Parathyroid adenoma (tissue), 2 donors: ENCODE measurements around the gene SAMD3.

Source experiments
- H2AFZ ChIP-seq: fragments of 300-600 bp; sonication (generic); one replicate; pipeline ENCODE4 v1.7.0; 2017; ENCODE audit warnings: antibody characterized with exemption, mild to moderate bottlenecking
- H3K27ac ChIP-seq: fragments of 300-600 bp; sonication (generic); one replicate; pipeline ENCODE4 v1.7.0; 2017
- H3K27me3 ChIP-seq: fragments of 300-600 bp; sonication (generic); one replicate; pipeline ENCODE4 v1.7.0; 2017; ENCODE audit warnings: low read length; ENCODE audit not compliant: control insufficient read depth, insufficient read depth
- H3K36me3 ChIP-seq: fragments of 300-600 bp; sonication (generic); one replicate; pipeline ENCODE4 v1.7.0; 2017; ENCODE audit warnings: low read length; ENCODE audit not compliant: control insufficient read depth, insufficient read depth
- H3K4me1 ChIP-seq: fragments of 300-600 bp; sonication (generic); one replicate; pipeline ENCODE4 v1.7.0; 2017; ENCODE audit warnings: control low read depth
- H3K4me2 ChIP-seq: fragments of 300-600 bp; sonication (generic); one replicate; pipeline ENCODE4 v1.7.0; 2017; ENCODE audit warnings: low read length
- H3K4me3 ChIP-seq: fragments of 300-600 bp; sonication (generic); one replicate; pipeline ENCODE4 v1.7.0; 2017; ENCODE audit warnings: low read depth, low read length
- H3K79me2 ChIP-seq: fragments of 300-600 bp; sonication (generic); one replicate; pipeline ENCODE4 v1.7.0; 2017; ENCODE audit warnings: control low read depth
- H3K9ac ChIP-seq: fragments of 300-600 bp; sonication (generic); one replicate; pipeline ENCODE4 v1.7.0; 2017; ENCODE audit warnings: mild to moderate bottlenecking
- H3K9me3 ChIP-seq: fragments of 300-600 bp; sonication (generic); one replicate; pipeline ENCODE4 v1.7.0; 2017; ENCODE audit warnings: low read length; ENCODE audit not compliant: control insufficient read depth
- CTCF ChIP-seq: fragments of 300-600 bp; sonication (generic); IDR thresholded peaks from one replicate; pipeline ENCODE4 v1.7.0; 2017; ENCODE audit warnings: antibody characterized with exemption, mild to moderate bottlenecking
- donor health status: primary hyperparathyroidism.

Gene SAMD3

GRCh38 chr6:130161683-130162404, 60.9 kb downstream of the SAMD3 start:
- no peaks in the 10 kb centered on the region for H3K27me3 ChIP-seq
- H3K27ac ChIP-seq, result no peak overlapping the region
- H3K4me1 ChIP-seq, result no peaks in the 10 kb centered on the region
- H2AFZ ChIP-seq, result no peak overlapping the region
- H3K36me3 ChIP-seq, result no peaks in the 10 kb centered on the region
- TF ChIP-seq CTCF, result no peak
- H3K9ac ChIP-seq, result no peak overlapping the region
- H3K9me3 ChIP-seq, result no peaks in the 10 kb centered on the region
- H3K4me2 ChIP-seq, result no peak overlapping the region
- H3K79me2 ChIP-seq, result no peaks in the 10 kb centered on the region
- H3K4me3 ChIP-seq, result no peak overlapping the region

GRCh38 chr6:130159956-130160355, 62.8 kb downstream of the SAMD3 start:
- no peak for TF ChIP-seq CTCF
- Histone ChIP-seq H3K9ac (no peak overlapping the region), H3K4me2 (no peak overlapping the region), H3K9me3 (no peaks in the 10 kb centered on the region), H3K79me2 (no peaks in the 10 kb centered on the region), H3K27me3 (no peaks in the 10 kb centered on the region), H3K4me3 (no peak overlapping the region), H2AFZ (no peak overlapping the region), H3K4me1 (no peaks in the 10 kb centered on the region), H3K27ac (no peak overlapping the region), H3K36me3 (no peaks in the 10 kb centered on the region)

- no peaks in the 10 kb centered on the region for H3K9me3 ChIP-seq
- no peak overlapping the region for H3K4me3 ChIP-seq
- H3K4me1 ChIP-seq, result no peaks in the 10 kb centered on the region
- no peak overlapping the region for H3K4me2 ChIP-seq
- no peak overlapping the region for H3K27ac ChIP-seq
- H3K27me3 ChIP-seq, result no peaks in the 10 kb centered on the region
- no peaks in the 10 kb centered on the region for H3K79me2 ChIP-seq
- H3K9ac ChIP-seq, result no peak overlapping the region
- no peak overlapping the region for H2AFZ ChIP-seq
- no peak for TF ChIP-seq CTCF
- no peaks in the 10 kb centered on the region for H3K36me3 ChIP-seq
Observed at GRCh38 chr6:130158548-130158947, 64.2 kb downstream of the SAMD3 start.

- Histone ChIP-seq H3K9ac (no peak overlapping the region), H3K4me1 (no peaks in the 10 kb centered on the region), H3K79me2 (no peaks in the 10 kb centered on the region), H3K9me3 (no peaks in the 10 kb centered on the region), H3K4me2 (no peak overlapping the region), H3K27me3 (no peaks in the 10 kb centered on the region), H2AFZ (no peak overlapping the region), H3K36me3 (no peaks in the 10 kb centered on the region), H3K4me3 (no peak overlapping the region), H3K27ac (no peak overlapping the region)
- no peak for TF ChIP-seq CTCF
Observed at GRCh38 chr6:130158056-130158455, 64.7 kb downstream of the SAMD3 start.

- Histone ChIP-seq H2AFZ (no peak overlapping the region), H3K4me1 (no peaks in the 10 kb centered on the region), H3K36me3 (no peaks in the 10 kb centered on the region), H3K9me3 (no peaks in the 10 kb centered on the region), H3K9ac (no peak overlapping the region), H3K4me3 (no peak overlapping the region), H3K4me2 (no peak overlapping the region), H3K27ac (no peak overlapping the region), H3K27me3 (no peaks in the 10 kb centered on the region), H3K79me2 (no peaks in the 10 kb centered on the region)
- TF ChIP-seq CTCF, result no peak
Observed at GRCh38 chr6:130156908-130157307, 65.8 kb downstream of the SAMD3 start.
